ENCODE measurements around the gene HEPACAM.

Gene HEPACAM

GRCh38 chr11:124951341-124951740 is 15.5 kb upstream of the HEPACAM start (continued):
- TF ChIP-seq ARNTL (CRISPR knock-in tag; IDR thresholded peaks at IDR 0.05; ENCODE audit: borderline replicate concordance, low read depth) = no peak
- TF ChIP-seq TCF4 (CRISPR knock-in tag; IDR thresholded peaks at IDR 0.05; ENCODE audit: borderline replicate concordance) = no peak

GRCh38 chr11:124950601-124951330 is 14.9 kb upstream of the HEPACAM start:
- no peak for ATAC-seq
- TF ChIP-seq ZFP30 (CRISPR knock-in tag; IDR thresholded peaks at IDR 0.05) = no peak
- no peak for TF ChIP-seq SNAI2 (CRISPR knock-in tag; IDR thresholded peaks at IDR 0.05)
- TF ChIP-seq ARNTL (CRISPR knock-in tag; IDR thresholded peaks at IDR 0.05; ENCODE audit: borderline replicate concordance, low read depth) = no peak
- TF ChIP-seq TOX (CRISPR knock-in tag; IDR thresholded peaks at IDR 0.05; ENCODE audit: borderline replicate concordance) = no peak

GRCh38 chr11:124946735-124947141 is 10.9 kb upstream of the HEPACAM start:
- no peak for ATAC-seq
- no peak for TF ChIP-seq CSDC2 (CRISPR knock-in tag; IDR thresholded peaks at IDR 0.05)

GRCh38 chr11:124945826-124946225 is 10.0 kb upstream of the HEPACAM start:
- TF ChIP-seq RARB (CRISPR knock-in tag; IDR thresholded peaks at IDR 0.05) (no peak), CREB5 (CRISPR knock-in tag; IDR thresholded peaks at IDR 0.05; ENCODE audit: low read depth) (no peak), ZNF565 (CRISPR knock-in tag; conservative IDR thresholded peaks at IDR 0.05; ENCODE audit: low read depth) (no peak), SNAI2 (CRISPR knock-in tag; IDR thresholded peaks at IDR 0.05) (no peak), ZNF8 (CRISPR knock-in tag; IDR thresholded peaks at IDR 0.05) (no peak), ARNTL (CRISPR knock-in tag; IDR thresholded peaks at IDR 0.05; ENCODE audit: borderline replicate concordance, low read depth) (no peak), ZNF70 (CRISPR knock-in tag; IDR thresholded peaks at IDR 0.05) (no peak), ESRRG (CRISPR knock-in tag; IDR thresholded peaks at IDR 0.05) (no peak)
- no peak for ATAC-seq

- ATAC-seq = no peak
Observed at GRCh38 chr11:124944565-124944964, 8.7 kb upstream of the HEPACAM start.

More at GRCh38 chr11:124944565-124944964, 8.7 kb upstream of the HEPACAM start:
- TF ChIP-seq GLIS3 (CRISPR knock-in tag; IDR thresholded peaks at IDR 0.05) (no peak), ZFP30 (CRISPR knock-in tag; IDR thresholded peaks at IDR 0.05) (no peak), SNAI2 (CRISPR knock-in tag; IDR thresholded peaks at IDR 0.05) (no peak), RARB (CRISPR knock-in tag; IDR thresholded peaks at IDR 0.05) (no peak), ZNF70 (CRISPR knock-in tag; IDR thresholded peaks at IDR 0.05) (no peak), ISL1 (CRISPR knock-in tag; IDR thresholded peaks at IDR 0.05) (no peak), ZNF8 (CRISPR knock-in tag; IDR thresholded peaks at IDR 0.05) (no peak), PATZ1 (CRISPR knock-in tag; IDR thresholded peaks at IDR 0.05; ENCODE audit: borderline replicate concordance) (no peak), ESRRG (CRISPR knock-in tag; IDR thresholded peaks at IDR 0.05) (no peak), POU6F1 (CRISPR knock-in tag; IDR thresholded peaks at IDR 0.05; ENCODE audit: borderline replicate concordance, low read depth) (no peak), TSHZ2 (CRISPR knock-in tag; IDR thresholded peaks at IDR 0.05) (no peak), TOX (CRISPR knock-in tag; IDR thresholded peaks at IDR 0.05; ENCODE audit: borderline replicate concordance) (no peak), ZC3H10 (CRISPR knock-in tag; IDR thresholded peaks at IDR 0.05) (no peak), PPARA (CRISPR knock-in tag; IDR thresholded peaks at IDR 0.05; ENCODE audit: borderline replicate concordance) (no peak), ZFP3 (CRISPR knock-in tag; IDR thresholded peaks at IDR 0.05) (no peak), CSRNP3 (CRISPR knock-in tag; IDR thresholded peaks at IDR 0.05) (no peak), TCF4 (CRISPR knock-in tag; IDR thresholded peaks at IDR 0.05; ENCODE audit: borderline replicate concordance) (no peak), ZNF565 (CRISPR knock-in tag; conservative IDR thresholded peaks at IDR 0.05; ENCODE audit: low read depth) (no peak)
